ENCODE data around the gene FARS2.

Gene FARS2

DNA sequence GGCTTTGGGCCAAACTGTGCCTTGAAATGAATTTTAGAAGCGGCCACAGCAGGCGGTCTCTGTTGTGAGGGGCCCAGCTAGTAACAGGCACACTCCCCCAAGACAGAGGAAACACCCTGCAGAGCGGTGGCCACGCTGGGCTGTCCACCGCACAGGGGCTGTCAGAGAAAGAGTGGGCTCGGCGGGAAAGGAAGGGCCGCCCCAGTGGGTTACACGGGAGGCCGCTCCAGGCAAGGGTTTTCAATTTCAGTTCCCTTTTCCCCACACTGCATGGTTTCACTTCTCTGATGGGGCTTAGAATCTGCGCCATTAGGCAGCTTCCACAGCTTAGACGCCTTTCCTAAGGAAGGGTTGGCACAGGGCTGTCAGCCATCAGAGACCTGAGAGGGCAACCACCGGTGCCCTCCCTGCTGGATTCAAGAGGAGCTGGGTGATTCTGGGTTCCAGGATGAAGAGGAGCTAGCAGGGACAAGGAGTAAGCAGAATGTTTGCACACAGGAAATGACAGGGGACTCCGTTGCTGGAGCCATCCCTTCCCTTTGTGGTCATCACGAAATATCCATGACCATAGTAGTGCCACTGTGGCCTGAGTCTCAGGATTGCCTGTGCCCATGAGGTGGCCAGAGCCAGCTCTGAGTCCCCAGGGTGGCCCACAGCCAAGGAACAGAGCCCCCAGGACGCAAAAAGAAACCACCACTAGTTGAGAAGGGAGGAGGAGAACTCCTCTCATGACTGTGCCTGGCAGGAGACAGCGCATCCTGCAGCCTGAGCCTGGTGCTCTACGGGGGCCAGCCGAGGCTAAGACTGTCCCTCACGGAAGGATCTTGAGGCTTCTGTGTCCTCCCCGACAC, 462.8 kb downstream of the FARS2 start:
- TF ChIP-seq, protein P1, sequence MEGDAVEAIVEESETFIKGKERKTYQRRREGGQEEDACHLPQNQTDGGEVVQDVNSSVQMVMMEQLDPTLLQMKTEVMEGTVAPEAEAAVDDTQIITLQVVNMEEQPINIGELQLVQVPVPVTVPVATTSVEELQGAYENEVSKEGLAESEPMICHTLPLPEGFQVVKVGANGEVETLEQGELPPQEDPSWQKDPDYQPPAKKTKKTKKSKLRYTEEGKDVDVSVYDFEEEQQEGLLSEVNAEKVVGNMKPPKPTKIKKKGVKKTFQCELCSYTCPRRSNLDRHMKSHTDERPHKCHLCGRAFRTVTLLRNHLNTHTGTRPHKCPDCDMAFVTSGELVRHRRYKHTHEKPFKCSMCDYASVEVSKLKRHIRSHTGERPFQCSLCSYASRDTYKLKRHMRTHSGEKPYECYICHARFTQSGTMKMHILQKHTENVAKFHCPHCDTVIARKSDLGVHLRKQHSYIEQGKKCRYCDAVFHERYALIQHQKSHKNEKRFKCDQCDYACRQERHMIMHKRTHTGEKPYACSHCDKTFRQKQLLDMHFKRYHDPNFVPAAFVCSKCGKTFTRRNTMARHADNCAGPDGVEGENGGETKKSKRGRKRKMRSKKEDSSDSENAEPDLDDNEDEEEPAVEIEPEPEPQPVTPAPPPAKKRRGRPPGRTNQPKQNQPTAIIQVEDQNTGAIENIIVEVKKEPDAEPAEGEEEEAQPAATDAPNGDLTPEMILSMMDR (IDR thresholded peaks at IDR 0.05; ENCODE audit: low read depth, low read length): no peak
- no peak for TF ChIP-seq EZH2phosphoT487 (IDR thresholded peaks at IDR 0.05; ENCODE audit: low read depth)
- Histone ChIP-seq H3K9ac (ENCODE audit: low read length) (peak overlapping the region; percentile 63), H4K20me1 (ENCODE audit: insufficient read depth, low read length) (peaks cover 16% of the 10 kb centered on the region; the same call in 1 of the 2 replicates), H3K4me2 (ENCODE audit: low read length) (peak overlapping the region; percentile 100), H3K79me2 (ENCODE audit: low read length) (no peaks in the 10 kb centered on the region), H3K4me3 (ENCODE audit: low read length) (peak overlapping the region; percentile 83), H3K36me3 (replicated peaks; ENCODE audit: low read depth, low read length) (no peaks in the 10 kb centered on the region), H3K4me1 (ENCODE audit: low read length) (peaks cover 25% of the 10 kb centered on the region), H3K27ac (ENCODE audit: low read length) (peak overlapping the region; percentile 34; the same call in 1 of the 2 replicates), H3K9me3 (ENCODE audit: insufficient read depth, low read length) (no peaks in the 10 kb centered on the region), H2AFZ (ENCODE audit: low read depth, low read length) (peak overlapping the region; percentile 42; the same call in 1 of the 2 replicates), H3K27me3 (ENCODE audit: low read depth, low read length) (peaks cover 31% of the 10 kb centered on the region)

DNA sequence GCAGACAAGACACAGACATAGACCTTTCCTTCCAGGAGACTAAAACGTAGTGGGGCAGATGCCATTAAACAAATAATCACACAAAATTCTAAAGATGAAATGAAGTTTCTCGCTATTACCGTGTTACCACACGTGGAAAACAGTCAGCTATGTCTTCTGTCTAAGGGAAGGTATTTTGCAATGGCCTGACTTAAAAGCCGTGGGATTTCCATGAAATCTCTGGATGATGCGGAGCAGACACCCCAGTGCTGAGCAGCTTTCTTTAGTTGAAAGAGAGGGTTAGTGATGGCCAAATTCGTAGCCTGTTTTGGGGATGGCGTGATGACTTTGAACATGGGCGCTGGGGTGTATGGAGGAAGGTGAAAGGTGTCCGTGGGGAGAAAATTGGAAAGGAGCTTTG, 463.6 kb downstream of the FARS2 start:
- no peaks in the 10 kb centered on the region for H3K9me3 ChIP-seq (ENCODE audit: insufficient read depth, low read length)
- peak overlapping the region; percentile 100 for H3K4me2 ChIP-seq (ENCODE audit: low read length)
- H3K9ac ChIP-seq (ENCODE audit: low read length): peak overlapping the region; percentile 63; the same call in 1 of the 2 replicates
- H3K27me3 ChIP-seq (ENCODE audit: low read depth, low read length): peaks cover 34% of the 10 kb centered on the region
- no peak for TF ChIP-seq EZH2phosphoT487 (IDR thresholded peaks at IDR 0.05; ENCODE audit: low read depth)
- TF ChIP-seq, protein P1 (IDR thresholded peaks at IDR 0.05; ENCODE audit: low read depth, low read length): no peak
- no peak overlapping the region for H3K27ac ChIP-seq (ENCODE audit: low read length)
- no peak overlapping the region for H2AFZ ChIP-seq (ENCODE audit: low read depth, low read length)
- H3K4me3 ChIP-seq (ENCODE audit: low read length): peak overlapping the region; percentile 83
- peaks cover 29% of the 10 kb centered on the region for H3K4me1 ChIP-seq (ENCODE audit: low read length)
- H3K36me3 ChIP-seq (replicated peaks; ENCODE audit: low read depth, low read length): no peaks in the 10 kb centered on the region
- peaks cover 23% of the 10 kb centered on the region; the same call in 1 of the 2 replicates for H4K20me1 ChIP-seq (ENCODE audit: insufficient read depth, low read length)
- no peaks in the 10 kb centered on the region for H3K79me2 ChIP-seq (ENCODE audit: low read length)

DNA sequence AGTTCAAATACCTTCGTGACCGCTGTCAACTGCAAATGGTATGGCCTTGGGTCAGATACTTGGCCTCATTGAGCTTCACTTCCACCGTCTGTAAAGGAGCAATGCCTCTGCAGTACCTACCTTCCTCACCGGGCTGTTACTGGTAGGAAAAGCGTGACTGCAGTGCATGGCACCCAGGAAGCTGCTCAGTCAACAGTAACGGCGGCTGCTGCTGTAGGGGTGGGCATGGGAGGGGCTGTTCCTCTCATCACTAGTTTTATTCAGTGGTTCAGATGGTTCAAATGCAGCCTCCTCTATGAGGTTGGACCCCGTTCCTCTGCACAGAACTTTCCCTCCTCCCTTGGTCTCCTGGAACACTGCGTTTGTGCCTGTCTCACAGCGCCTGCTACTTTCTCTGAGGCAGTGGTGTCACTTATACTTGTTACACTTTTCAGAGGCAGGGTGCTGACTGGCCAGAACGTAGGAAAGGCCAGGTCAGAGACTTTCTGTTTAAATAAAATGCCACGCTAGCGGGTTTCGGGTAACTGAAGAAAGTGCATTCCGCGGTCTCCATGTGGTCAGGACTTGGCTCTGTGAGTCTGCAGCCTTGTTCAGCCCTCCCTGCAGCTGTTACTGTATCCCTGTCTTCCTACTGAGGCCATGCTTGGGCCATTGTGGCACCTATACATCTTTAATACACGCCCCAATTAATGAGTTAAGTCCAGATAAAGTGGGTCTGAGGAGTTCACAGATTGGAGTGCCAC, 465.8 kb downstream of the FARS2 start:
- Histone ChIP-seq H3K4me1 (ENCODE audit: low read length) (peaks cover 29% of the 10 kb centered on the region), H3K9me3 (ENCODE audit: insufficient read depth, low read length) (no peaks in the 10 kb centered on the region), H3K36me3 (replicated peaks; ENCODE audit: low read depth, low read length) (no peaks in the 10 kb centered on the region), H3K4me3 (ENCODE audit: low read length) (no peak overlapping the region), H3K27ac (ENCODE audit: low read length) (no peak overlapping the region), H3K9ac (ENCODE audit: low read length) (no peak overlapping the region), H2AFZ (ENCODE audit: low read depth, low read length) (no peak overlapping the region), H3K79me2 (ENCODE audit: low read length) (no peaks in the 10 kb centered on the region), H3K4me2 (ENCODE audit: low read length) (no peak overlapping the region), H3K27me3 (ENCODE audit: low read depth, low read length) (peaks cover 34% of the 10 kb centered on the region), H4K20me1 (ENCODE audit: insufficient read depth, low read length) (peaks cover 25% of the 10 kb centered on the region; the same call in 1 of the 2 replicates)
- TF ChIP-seq, protein P1 (IDR thresholded peaks at IDR 0.05; ENCODE audit: low read depth, low read length): no peak
- TF ChIP-seq EZH2phosphoT487 (IDR thresholded peaks at IDR 0.05; ENCODE audit: low read depth): no peak

Data from OCI-LY3 (cell line).